WTC11 (cell line): ENCODE measurements around the gene CAMKMT.

Source experiments
- GABPB1 ChIP-seq: sonication (generic); formaldehyde crosslinking; IDR thresholded peaks from 2 replicates; pipeline ENCODE4 v1.8.1; 2023; ENCODE audit warnings: mild to moderate bottlenecking, missing genetic modification reagents
- HMGA2 ChIP-seq: fragments of 250-450 bp; sonication (Bioruptor Pico); IDR thresholded peaks from 2 replicates; pipeline ENCODE4 v1.4.0; 2021; ENCODE audit warnings: mild to moderate bottlenecking, moderate library complexity

DNA sequence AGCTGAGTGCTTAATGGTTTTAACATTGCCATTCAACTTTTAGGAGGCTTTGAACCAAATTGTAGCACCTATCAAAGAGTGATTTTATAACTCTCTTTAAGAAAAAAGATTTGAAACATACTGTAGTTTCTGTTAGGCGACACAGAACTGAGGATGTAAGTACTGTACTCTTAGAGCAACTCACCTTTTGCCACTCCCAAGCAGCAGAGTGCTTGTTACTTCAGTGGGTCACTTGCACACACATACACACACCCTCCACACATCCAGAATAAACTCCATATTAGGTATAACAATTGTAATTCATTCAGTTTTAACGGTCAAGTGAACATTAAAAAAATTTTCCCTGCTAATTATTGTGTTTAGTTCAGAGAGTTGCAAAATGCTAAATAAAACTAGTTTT is 118.3 kb downstream of the CAMKMT start:
- TF ChIP-seq GABPB1 (no peak), HMGA2 (no peak)
